ENCODE results near the gene SPEN. TPM values are rescaled to one million over a fixed set of nuclear protein-coding genes. Genes with fewer than 3 reads are reported as not detected.

The SPEN gene
- total RNA-seq, 1 experiment from 2014 or later: 48.3 TPM

- no peak overlapping the region for H3K27ac Mint-ChIP-seq (ENCODE audit: unreplicated experiment)
- CTCF ChIA-PET: no interaction called here
- H3K36me3 Mint-ChIP-seq (ENCODE audit: insufficient read depth, unreplicated experiment): peaks cover 11% of the 10 kb centered on the region
- H3K4me1 Mint-ChIP-seq (ENCODE audit: low read depth, unreplicated experiment): peaks cover 16% of the 10 kb centered on the region
- intact Hi-C loops (cut with micrococcal nuclease; ENCODE audit: unreplicated experiment): no loop called here
- H3K27me3 Mint-ChIP-seq (ENCODE audit: unreplicated experiment): no peaks in the 10 kb centered on the region
- DNase-seq: no peak
- no peak overlapping the region for H3K4me3 Mint-ChIP-seq (ENCODE audit: low read depth, unreplicated experiment)
- BruUV-seq (replicated peaks): no TSS peak
- no peak for TF ChIP-seq CTCF (IDR thresholded peaks at IDR 0.05; ENCODE audit: unreplicated experiment)
- no peaks in the 10 kb centered on the region for H3K9me3 Mint-ChIP-seq (ENCODE audit: low read depth, unreplicated experiment)
These were observed 121.9 kb downstream of the SPEN start for GRCh38 chr1:15969321-15969880.

GRCh38 chr1:15970911-15971310, 123.4 kb downstream of the SPEN start:
- Mint-ChIP-seq H3K27me3 (ENCODE audit: unreplicated experiment) (no peaks in the 10 kb centered on the region), H3K4me1 (ENCODE audit: low read depth, unreplicated experiment) (peaks cover 16% of the 10 kb centered on the region), H3K27ac (ENCODE audit: unreplicated experiment) (no peak overlapping the region), H3K9me3 (ENCODE audit: low read depth, unreplicated experiment) (no peaks in the 10 kb centered on the region), H3K36me3 (ENCODE audit: insufficient read depth, unreplicated experiment) (peaks cover 19% of the 10 kb centered on the region), H3K4me3 (ENCODE audit: low read depth, unreplicated experiment) (no peak overlapping the region)
- no peak for DNase-seq
- CTCF ChIA-PET: no interaction called here
- intact Hi-C loops (cut with micrococcal nuclease; ENCODE audit: unreplicated experiment): no loop called here
- BruUV-seq (replicated peaks): no TSS peak
- no peak for TF ChIP-seq CTCF (IDR thresholded peaks at IDR 0.05; ENCODE audit: unreplicated experiment)

GRCh38 chr1:15972409-15972808, 124.9 kb downstream of the SPEN start:
- Mint-ChIP-seq H3K27ac (ENCODE audit: unreplicated experiment) (no peak overlapping the region), H3K9me3 (ENCODE audit: low read depth, unreplicated experiment) (peaks cover 2% of the 10 kb centered on the region), H3K4me1 (ENCODE audit: low read depth, unreplicated experiment) (peaks cover 17% of the 10 kb centered on the region), H3K4me3 (ENCODE audit: low read depth, unreplicated experiment) (no peak overlapping the region), H3K27me3 (ENCODE audit: unreplicated experiment) (no peaks in the 10 kb centered on the region), H3K36me3 (ENCODE audit: insufficient read depth, unreplicated experiment) (peaks cover 28% of the 10 kb centered on the region)
- DNase-seq: no peak
- no peak for TF ChIP-seq CTCF (IDR thresholded peaks at IDR 0.05; ENCODE audit: unreplicated experiment)
- BruUV-seq (replicated peaks): no TSS peak
- intact Hi-C loops (cut with micrococcal nuclease; ENCODE audit: unreplicated experiment): no loop called here
- CTCF ChIA-PET: interaction anchor here (0.6 kb wide), 1 partner anchor 541 kb away, joined by 4 read pairs; no protein-coding TSS in a partner anchor

- CTCF ChIA-PET: interaction anchor here (0.6 to 0.7 kb wide), 2 partner anchors 45 to 140 kb away, joined by 3 read pairs; no protein-coding TSS in a partner anchor
- peaks cover 28% of the 10 kb centered on the region for H3K36me3 Mint-ChIP-seq (ENCODE audit: insufficient read depth, unreplicated experiment)
- H3K9me3 Mint-ChIP-seq (ENCODE audit: low read depth, unreplicated experiment): peaks cover 2% of the 10 kb centered on the region
- peaks cover 17% of the 10 kb centered on the region for H3K4me1 Mint-ChIP-seq (ENCODE audit: low read depth, unreplicated experiment)
- H3K4me3 Mint-ChIP-seq (ENCODE audit: low read depth, unreplicated experiment): no peak overlapping the region
- BruUV-seq (replicated peaks): no TSS peak
- intact Hi-C loops (cut with micrococcal nuclease; ENCODE audit: unreplicated experiment): no loop called here
- no peak overlapping the region for H3K27ac Mint-ChIP-seq (ENCODE audit: unreplicated experiment)
- TF ChIP-seq CTCF (IDR thresholded peaks at IDR 0.05; ENCODE audit: unreplicated experiment): no peak
- no peaks in the 10 kb centered on the region for H3K27me3 Mint-ChIP-seq (ENCODE audit: unreplicated experiment)
- no peak for DNase-seq
These were observed 126.3 kb downstream of the SPEN start for GRCh38 chr1:15973772-15974171.
